Vagina (tissue), 2 donors: ENCODE measurements around the gene BFSP1.

Source experiments
- CTCF ChIP-seq, 3 experiments: fragments of 450-650 bp in 2 of 3; fragments of 200-600 bp in 1 of 3; sonication (generic) in 1 of 3; IDR thresholded peaks; one replicate each; pipeline ENCODE4 v1.5.1; 2017 to 2019; ENCODE audit warnings: antibody characterized with exemption in 3 of 3, mild to moderate bottlenecking in 2 of 3, moderate library complexity in 2 of 3
- POLR2A ChIP-seq, 2 donors: fragments of 450-650 bp; IDR thresholded peaks; one replicate each; pipeline ENCODE4 v1.6.1; 2017; ENCODE audit warnings: antibody characterized with exemption in 2 of 2, mild to moderate bottlenecking in 2 of 2, moderate library complexity in 2 of 2
- POLR2AphosphoS5 ChIP-seq, 2 donors: sonication (generic); formaldehyde crosslinking; IDR thresholded peaks; one replicate each; pipeline ENCODE4 v1.9.0; 2017; ENCODE audit warnings: antibody characterized with exemption in 2 of 2, mild to moderate bottlenecking in 2 of 2, low read depth in 1 of 2; ENCODE audit not compliant: insufficient read depth in 1 of 2

GRCh38 chr20:17491488-17491887, 39.7 kb downstream of the BFSP1 start:
- TF ChIP-seq CTCF (IDR thresholded peaks at IDR 0.05) (no peak), POLR2A (IDR thresholded peaks at IDR 0.05) (no peak), POLR2AphosphoS5 (IDR thresholded peaks at IDR 0.05; ENCODE audit: insufficient read depth in 1 of 2, low read depth in 1 of 2) (no peak)
